Measurements from ENCODE around the gene RAPGEF3. TPM values are rescaled to one million over a fixed set of nuclear protein-coding genes. Genes with fewer than 3 reads are reported as not detected.

RAPGEF3 gene
- total and polyA plus RNA-seq, 9 of the 15 experiments (the other 6 are each of a cell fraction or from before 2014, with no cell fraction given) = 0.03 to 0.78 (median 0.37) TPM; not detected in 1

DNA sequence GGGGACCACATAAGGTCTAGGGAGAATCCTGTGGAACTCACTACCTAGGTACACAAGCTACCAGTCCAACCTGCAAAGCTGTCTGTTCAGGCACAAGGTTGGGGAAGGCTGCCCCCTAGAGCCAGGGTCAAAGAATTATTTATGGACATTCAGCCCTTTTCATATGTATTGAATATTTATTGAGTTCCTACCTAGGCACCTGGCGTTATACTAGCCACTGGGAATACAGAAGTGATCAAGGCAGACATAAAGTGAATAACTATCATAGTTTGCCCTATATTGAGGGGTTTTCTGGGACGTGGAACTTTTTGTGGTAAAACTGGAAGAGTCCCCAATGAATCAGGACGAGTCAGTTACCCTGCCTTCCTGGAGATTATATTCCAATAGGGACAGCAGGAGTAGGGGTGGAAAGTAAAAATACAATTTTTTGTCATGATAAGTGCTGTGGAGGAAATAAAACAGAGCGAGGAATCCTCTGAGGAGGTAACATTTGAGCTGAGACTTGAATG lies 8.6 kb upstream of the RAPGEF3 start (continued):
- TF ChIP-seq, protein P1, sequence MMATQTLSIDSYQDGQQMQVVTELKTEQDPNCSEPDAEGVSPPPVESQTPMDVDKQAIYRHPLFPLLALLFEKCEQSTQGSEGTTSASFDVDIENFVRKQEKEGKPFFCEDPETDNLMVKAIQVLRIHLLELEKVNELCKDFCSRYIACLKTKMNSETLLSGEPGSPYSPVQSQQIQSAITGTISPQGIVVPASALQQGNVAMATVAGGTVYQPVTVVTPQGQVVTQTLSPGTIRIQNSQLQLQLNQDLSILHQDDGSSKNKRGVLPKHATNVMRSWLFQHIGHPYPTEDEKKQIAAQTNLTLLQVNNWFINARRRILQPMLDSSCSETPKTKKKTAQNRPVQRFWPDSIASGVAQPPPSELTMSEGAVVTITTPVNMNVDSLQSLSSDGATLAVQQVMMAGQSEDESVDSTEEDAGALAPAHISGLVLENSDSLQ (IDR thresholded peaks at IDR 0.05) = no peak
- TF ChIP-seq, protein P2, sequence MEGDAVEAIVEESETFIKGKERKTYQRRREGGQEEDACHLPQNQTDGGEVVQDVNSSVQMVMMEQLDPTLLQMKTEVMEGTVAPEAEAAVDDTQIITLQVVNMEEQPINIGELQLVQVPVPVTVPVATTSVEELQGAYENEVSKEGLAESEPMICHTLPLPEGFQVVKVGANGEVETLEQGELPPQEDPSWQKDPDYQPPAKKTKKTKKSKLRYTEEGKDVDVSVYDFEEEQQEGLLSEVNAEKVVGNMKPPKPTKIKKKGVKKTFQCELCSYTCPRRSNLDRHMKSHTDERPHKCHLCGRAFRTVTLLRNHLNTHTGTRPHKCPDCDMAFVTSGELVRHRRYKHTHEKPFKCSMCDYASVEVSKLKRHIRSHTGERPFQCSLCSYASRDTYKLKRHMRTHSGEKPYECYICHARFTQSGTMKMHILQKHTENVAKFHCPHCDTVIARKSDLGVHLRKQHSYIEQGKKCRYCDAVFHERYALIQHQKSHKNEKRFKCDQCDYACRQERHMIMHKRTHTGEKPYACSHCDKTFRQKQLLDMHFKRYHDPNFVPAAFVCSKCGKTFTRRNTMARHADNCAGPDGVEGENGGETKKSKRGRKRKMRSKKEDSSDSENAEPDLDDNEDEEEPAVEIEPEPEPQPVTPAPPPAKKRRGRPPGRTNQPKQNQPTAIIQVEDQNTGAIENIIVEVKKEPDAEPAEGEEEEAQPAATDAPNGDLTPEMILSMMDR (IDR thresholded peaks at IDR 0.05 in 2 of 3, conservative IDR thresholded peaks at IDR 0.05 in 1 of 3; ENCODE audit: insufficient read depth in 2 of 3, low read depth in 1 of 3, low read length in 3 of 3) = peak; percentile 75 to 87 (median 76)
- TF ChIP-seq SMC3 (conservative IDR thresholded peaks at IDR 0.05; ENCODE audit: insufficient read depth, low read depth, low read length) (peak; percentile 55), RAD21 (CRISPR knock-in tag; conservative IDR thresholded peaks at IDR 0.05 in 1 of 2, IDR thresholded peaks at IDR 0.05 in 1 of 2) (peak; percentile 58 to 77)

DNA sequence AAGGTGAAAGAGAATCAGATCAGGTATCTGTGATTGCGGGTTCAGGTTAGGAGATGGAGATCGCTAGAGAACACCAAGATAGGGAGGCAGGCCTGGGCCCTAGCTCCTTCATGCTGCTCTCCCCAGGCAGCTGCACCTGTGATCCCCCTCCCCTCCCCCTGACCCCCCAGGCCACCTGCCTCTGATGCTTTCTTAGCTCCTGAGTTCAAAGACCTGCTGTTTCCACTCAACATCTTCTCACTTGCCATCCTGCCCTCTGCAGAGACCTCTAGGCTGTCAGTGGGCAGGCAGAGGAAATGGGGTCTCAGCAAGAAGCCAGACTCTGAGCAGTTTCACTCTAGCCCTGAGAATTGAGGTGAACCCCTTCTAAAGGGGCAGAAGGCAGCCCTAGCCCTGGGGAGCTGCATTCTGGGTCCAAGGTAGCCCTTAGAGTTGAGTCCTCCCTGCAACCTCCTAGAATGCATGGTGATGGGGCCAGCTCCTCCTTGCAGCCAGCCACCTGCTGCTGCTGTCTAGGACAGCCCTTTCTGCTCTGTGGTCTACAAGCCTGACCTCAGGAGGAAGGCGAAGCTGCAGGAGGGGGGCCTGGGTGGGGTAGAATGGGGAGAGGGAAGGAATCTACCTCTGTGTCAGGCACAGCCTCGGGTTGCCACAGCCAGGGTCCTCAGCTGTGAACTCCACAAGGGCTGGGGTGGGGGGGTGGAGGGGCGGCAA lies 8.0 kb upstream of the RAPGEF3 start:
- POLR2A ChIA-PET = interaction anchor here (0.6 to 3.3 kb wide), 9 partner anchors 9 to 541 kb away, joined by 3 to 19 read pairs (median 3); no protein-coding TSS in a partner anchor
- H3K27ac ChIP-seq (ENCODE audit: extremely low read depth, low read depth, low read length) = no peak overlapping the region
- no peak overlapping the region for H2AFZ ChIP-seq (ENCODE audit: low read depth, low read length)
- no peak overlapping the region for H3K4me3 ChIP-seq
- no peaks in the 10 kb centered on the region for H3K27me3 ChIP-seq (ENCODE audit: control insufficient read depth in 2 of 2, insufficient read depth in 2 of 2, low read length in 2 of 2)
- DNase-seq (ENCODE audit: extremely low read depth in 1 of 4, low spot score in 3 of 4) (no peak), ATAC-seq (no peak), FAIRE-seq (no peak)
- intact Hi-C loops (cut with micrococcal nuclease) = loop anchor here (1.0 to 2.0 kb wide), 2 partner anchors 22 to 51 kb away; no protein-coding TSS in a partner anchor
- no peaks in the 10 kb centered on the region for H3K79me2 ChIP-seq (ENCODE audit: control insufficient read depth, insufficient read depth, low read length)
- 34% methylated on average over 4 of the region's 5 CpGs for whole genome bisulfite sequencing (ENCODE audit: insufficient coverage, low coverage, missing lambda C conversion rate)
- H3K9ac ChIP-seq (ENCODE audit: insufficient read depth in 1 of 2, low read depth in 2 of 2, low read length in 2 of 2) = no peak overlapping the region
- H3K4me2 ChIP-seq (ENCODE audit: insufficient read depth, low read length) = no peak overlapping the region
- H4K20me1 ChIP-seq (replicated peaks; ENCODE audit: control insufficient read depth, insufficient read depth, low read length) = no peaks in the 10 kb centered on the region
- peaks cover 12 to 28% of the 10 kb centered on the region in 2 experiments; a peak in 4 of 5 replicates for H3K4me1 ChIP-seq (replicated peaks in 1 of 2; ENCODE audit: control insufficient read depth in 2 of 2, insufficient read depth in 2 of 2, low read length in 2 of 2)
- TF ChIP-seq POLR3G (IDR thresholded peaks at IDR 0.05; ENCODE audit: extremely low read depth, insufficient read length, insufficient replicate concordance) (no peak), ATF7 (IDR thresholded peaks at IDR 0.05) (no peak), GTF2E2 (tag; IDR thresholded peaks at IDR 0.05) (no peak), MAFG (tag; conservative IDR thresholded peaks at IDR 0.05) (no peak)
- H3K9me3 ChIP-seq (replicated peaks; ENCODE audit: control insufficient read depth, insufficient read depth, low read depth, low read length) = no peaks in the 10 kb centered on the region
- no peaks in the 10 kb centered on the region for H3K9me1 ChIP-seq (ENCODE audit: control insufficient read depth, insufficient read depth, low read length)
- CTCF ChIA-PET (ENCODE audit: low intra/inter-chr PET ratio) = interaction anchor here (0.6 to 2.3 kb wide), 4 partner anchors 12 to 53 kb away, joined by 3 to 16 read pairs (median 10); no protein-coding TSS in a partner anchor
- in situ Hi-C loops (cut with MboI) = no loop called here
- no peaks in the 10 kb centered on the region for H3K36me3 ChIP-seq (ENCODE audit: control insufficient read depth, insufficient read depth, low read length)
- BruUV-seq (replicated peaks) = no TSS peak
